HepG2 (cell line): ENCODE results near the gene STARD8. TPM values are rescaled to one million over a fixed set of nuclear protein-coding genes. Genes with fewer than 3 reads are reported as not detected.

Experiments
- ATAC-seq: fragments of 200-7000 bp; cut with Tn5 transposase; 3 replicates; pipeline ENCODE4 v1.9.1; 2020; ENCODE audit warnings: mild to moderate bottlenecking, moderate library complexity
- BruUV-seq: library from RNA; stranded (reverse); fragments of 400-500 nt; replicated peaks from 2 replicates; lab custom pipeline; 2021; lab: Mats Ljungman, UMichigan
- CTCF ChIA-PET: fragments of 300-600 bp; formaldehyde crosslinking; extraction: SDS; loops from one replicate; lab custom pipeline; 2021; ENCODE audit warnings: low total read pairs, inconsistent platforms, low intra/inter-chr PET ratio; lab: Yijun Ruan, JAX
- POLR2A ChIA-PET: fragments of 350-600 bp; sonication (Branson Sonifier 250); formaldehyde crosslinking; loops from one replicate; lab custom pipeline; 2020; ENCODE audit warnings: antibody characterized with exemption, inconsistent platforms; lab: Yijun Ruan, JAX
- DNase-seq: peaks from one replicate; pipeline ENCODE4 v3.0.0-alpha.2; 2015; ENCODE audit warnings: low spot score
- FAIRE-seq: peaks from 3 replicates; lab custom pipeline; 2011; peaks lifted over from hg19 to GRCh38; lab: Jason Lieb, UNC
- H2AFZ ChIP-seq: one replicate; pipeline ENCODE4 v1.6.1; 2011; ENCODE audit warnings: low read length, inconsistent platforms
- H3K27ac ChIP-seq: fragments of 300-600 bp; 3 replicates; pipeline ENCODE4 v1.8.0; 2011; ENCODE audit warnings: mixed run types, mild to moderate bottlenecking, mixed read lengths, low read length, inconsistent platforms; ENCODE audit not compliant: insufficient read depth; ENCODE audit errors: extremely low read length
- H3K27me3 ChIP-seq, 2 experiments: fragments of 200-600 bp in 1 of 2; 2 replicates in 1 of 2; 3 replicates in 1 of 2; pipeline versions ENCODE4 v1.6.0 to v1.8.0; 2011; ENCODE audit warnings: low read length in 2 of 2, mild to moderate bottlenecking in 2 of 2, moderate library complexity in 2 of 2, inconsistent platforms in 1 of 2; ENCODE audit not compliant: insufficient read depth in 2 of 2, control insufficient read depth in 1 of 2
- H3K36me3 ChIP-seq, 2 experiments: fragments of 200-600 bp in 1 of 2; replicated peaks in 1 of 2; 2 replicates in 1 of 2; 3 replicates in 1 of 2; pipeline versions ENCODE4 v1.5.1 to v1.8.0; 2011; ENCODE audit warnings: low read length in 2 of 2, inconsistent platforms in 1 of 2; ENCODE audit not compliant: insufficient read depth in 2 of 2, control insufficient read depth in 1 of 2
- H3K4me1 ChIP-seq: 2 replicates; pipeline ENCODE4 v1.5.1; 2012; ENCODE audit warnings: low read length, inconsistent platforms; ENCODE audit not compliant: insufficient read depth
- H3K4me2 ChIP-seq: 2 replicates; pipeline ENCODE4 v1.6.0; 2011; ENCODE audit warnings: low read depth, low read length, inconsistent platforms
- H3K4me3 ChIP-seq, 3 experiments: fragments of 200-600 bp in 1 of 3; sonication (generic), shearing (Covaris generic) in 1 of 3; replicated peaks in 1 of 3; 2 replicates each; pipeline ENCODE4 v1.5.1; 2011 to 2016; ENCODE audit warnings: low read length in 3 of 3, inconsistent platforms in 2 of 3, low read depth in 2 of 3, mild to moderate bottlenecking in 2 of 3, control low read depth in 1 of 3, mixed read lengths in 1 of 3; ENCODE audit not compliant: insufficient read depth in 1 of 3
- H3K79me2 ChIP-seq: one replicate; pipeline ENCODE4 v1.6.1; 2011; ENCODE audit warnings: low read length, inconsistent platforms; ENCODE audit not compliant: insufficient read depth
- H3K9ac ChIP-seq: 2 replicates; pipeline ENCODE4 v1.6.0; 2011; ENCODE audit warnings: mild to moderate bottlenecking, low read depth, low read length, inconsistent platforms; ENCODE audit not compliant: insufficient read depth
- H3K9me3 ChIP-seq: 2 replicates; pipeline ENCODE4 v1.5.1; 2012; ENCODE audit warnings: mild to moderate bottlenecking, low read length
- H4K20me1 ChIP-seq: 2 replicates; pipeline ENCODE4 v1.6.0; 2011; ENCODE audit warnings: inconsistent platforms, mild to moderate bottlenecking, low read length, moderate library complexity; ENCODE audit not compliant: insufficient read depth
- CENPT ChIP-seq: sonication (generic); formaldehyde crosslinking; IDR thresholded peaks from 2 replicates; pipeline ENCODE4 v1.8.0; 2022; ENCODE audit warnings: low read depth, mild to moderate bottlenecking, moderate library complexity, missing genetic modification reagents
- ELF4 ChIP-seq: sonication (generic); formaldehyde crosslinking; IDR thresholded peaks from 2 replicates; pipeline ENCODE4 v1.5.0; 2020; ENCODE audit warnings: missing genetic modification reagents, mild to moderate bottlenecking, moderate library complexity, borderline replicate concordance
- HNRNPH1 ChIP-seq: fragments of 200-400 bp; formaldehyde crosslinking; optimal IDR thresholded peaks from 2 replicates; pipeline ENCODE3; 2017; ENCODE audit warnings: mild to moderate bottlenecking, low read depth, low read length
- HNRNPLL ChIP-seq: fragments of 200-400 bp; formaldehyde crosslinking; IDR thresholded peaks from 2 replicates; pipeline ENCODE4 v1.6.1; 2017; ENCODE audit warnings: mild to moderate bottlenecking, low read depth, low read length; ENCODE audit not compliant: poor library complexity, severe bottlenecking
- NFE2L1 ChIP-seq: sonication (generic); formaldehyde crosslinking; IDR thresholded peaks from 2 replicates; pipeline ENCODE4 v1.4.0; 2020; ENCODE audit warnings: missing genetic modification reagents, mild to moderate bottlenecking, borderline replicate concordance
- PTBP1 ChIP-seq: fragments of 200-400 bp; formaldehyde crosslinking; IDR thresholded peaks from 2 replicates; pipeline ENCODE4 v1.6.1; 2018; ENCODE audit warnings: low read length, low read depth; ENCODE audit not compliant: poor library complexity, severe bottlenecking
- RNF219 ChIP-seq: sonication (generic); formaldehyde crosslinking; IDR thresholded peaks from 2 replicates; pipeline ENCODE4 v1.5.0; 2020; ENCODE audit warnings: mild to moderate bottlenecking, missing genetic modification reagents
- SMARCC2 ChIP-seq: fragments of 450-650 bp; IDR thresholded peaks from 2 replicates; pipeline ENCODE4 v1.6.1; 2017; ENCODE audit warnings: antibody characterized with exemption, mild to moderate bottlenecking
- TFAP4 ChIP-seq: sonication (generic); IDR thresholded peaks from 2 replicates; pipeline ENCODE4 v1.6.1; 2016; ENCODE audit warnings: low read depth, borderline replicate concordance
- ZNF160 ChIP-seq: sonication (generic); formaldehyde crosslinking; IDR thresholded peaks from 2 replicates; pipeline ENCODE4 v1.8.0; 2022; ENCODE audit warnings: mild to moderate bottlenecking, inconsistent platforms, missing genetic modification reagents
- ZNF235 ChIP-seq: sonication (generic); formaldehyde crosslinking; IDR thresholded peaks from 2 replicates; pipeline ENCODE4 v1.8.1; 2023; ENCODE audit warnings: mild to moderate bottlenecking, missing genetic modification reagents, borderline replicate concordance
- ZNF343 ChIP-seq: sonication (generic); formaldehyde crosslinking; IDR thresholded peaks from 2 replicates; pipeline ENCODE4 v1.4.0; 2020; ENCODE audit warnings: mild to moderate bottlenecking, missing genetic modification reagents
- ZNF556 ChIP-seq: sonication (generic); formaldehyde crosslinking; IDR thresholded peaks from 2 replicates; pipeline ENCODE4 v1.4.0; 2020; ENCODE audit warnings: mild to moderate bottlenecking, missing genetic modification reagents, borderline replicate concordance
- WGBS: methylation state at CpG from one replicate; pipeline ENCODE4 v1.1.6; 2017; ENCODE audit warnings: low lambda C conversion rate; 5-methylcytosine and 5-hydroxymethylcytosine counted together
- in situ Hi-C: cut with HindIII; loops from 2 replicates; pipeline ENCODE4 v1.10.0; 2017; ENCODE audit warnings: low pct_unique_long_range_greater_than_20kb; ENCODE audit not compliant: extremely low pct_ligation_motif_present
- intact Hi-C: fragments of 100-400 bp; cut with micrococcal nuclease; formaldehyde crosslinking; loops from one replicate; pipeline ENCODE4 v1.10.0; 2022; ENCODE audit not compliant: unreplicated experiment
- polyA plus RNA-seq, 8 experiments: library from polyadenylated mRNA; depleted of rRNA in 3 of 8; stranded (reverse) in 7 of 8; unstranded in 1 of 8; fragments of >200 nt; fragmentation: Illumina TruSeq in 4 of 8; extraction: Trizol in 4 of 8; gene quantifications; 2 replicates each; pipeline versions ENCODE4 v1.2.1 to v1.2.3, GENCODE V29; 2011 to 2016; ENCODE audit warnings: low read depth in 4 of 8, missing spikeins in 1 of 8, mixed read lengths in 1 of 8; ENCODE audit not compliant: insufficient read depth in 1 of 8
- total RNA-seq, 5 experiments: library from RNA; depleted of rRNA; stranded (reverse); fragments of >200 nt; fragmentation: Illumina TruSeq; extraction: Trizol; gene quantifications; 2 replicates each; pipeline ENCODE4 v1.2.3, GENCODE V29; 2016; ENCODE audit warnings: low read depth in 1 of 5
- TF ChIP-seq, protein P1 (sequence below): sonication (generic); formaldehyde crosslinking; IDR thresholded peaks from 2 replicates; pipeline ENCODE4 v1.4.0; 2020; ENCODE audit warnings: missing genetic modification reagents
- TF ChIP-seq, protein P2 (sequence below): sonication (generic); formaldehyde crosslinking; IDR thresholded peaks from 2 replicates; pipeline ENCODE4 v1.5.0; 2020; ENCODE audit warnings: missing genetic modification reagents

Gene STARD8
- total and polyA plus RNA-seq, 2 of the 13 experiments (the other 11 are each of a cell fraction or from before 2014, with no cell fraction given) = 0.02 to 0.09 TPM

- Histone ChIP-seq H2AFZ (no peak overlapping the region), H3K27ac (no peak overlapping the region), H4K20me1 (no peaks in the 10 kb centered on the region), H3K27me3 (no peaks in the 10 kb centered on the region), H3K4me3 (no peak overlapping the region), H3K4me1 (no peaks in the 10 kb centered on the region), H3K79me2 (no peaks in the 10 kb centered on the region), H3K36me3 (no peaks in the 10 kb centered on the region), H3K9me3 (no peaks in the 10 kb centered on the region), H3K4me2 (no peak overlapping the region), H3K9ac (no peak overlapping the region)
- CTCF ChIA-PET = no interaction called here
- POLR2A ChIA-PET = no interaction called here
- no peak for DNase-seq
- in situ Hi-C loops = no loop called here
- FAIRE-seq = no peak
- WGBS = 6% methylated on average over 2 of the region's 2 CpGs
- no TSS peak for BruUV-seq
- intact Hi-C loops = no loop called here
- ATAC-seq = no peak
- TF ChIP-seq ZNF556 (CRISPR knock-in tag) = no peak
- TF ChIP-seq ZNF343 = no peak
- TF ChIP-seq NFE2L1 (CRISPR knock-in tag) = no peak
- TF ChIP-seq HNRNPH1 = no peak
- no peak for TF ChIP-seq ELF4 (CRISPR knock-in tag)
- TF ChIP-seq, protein P1, sequence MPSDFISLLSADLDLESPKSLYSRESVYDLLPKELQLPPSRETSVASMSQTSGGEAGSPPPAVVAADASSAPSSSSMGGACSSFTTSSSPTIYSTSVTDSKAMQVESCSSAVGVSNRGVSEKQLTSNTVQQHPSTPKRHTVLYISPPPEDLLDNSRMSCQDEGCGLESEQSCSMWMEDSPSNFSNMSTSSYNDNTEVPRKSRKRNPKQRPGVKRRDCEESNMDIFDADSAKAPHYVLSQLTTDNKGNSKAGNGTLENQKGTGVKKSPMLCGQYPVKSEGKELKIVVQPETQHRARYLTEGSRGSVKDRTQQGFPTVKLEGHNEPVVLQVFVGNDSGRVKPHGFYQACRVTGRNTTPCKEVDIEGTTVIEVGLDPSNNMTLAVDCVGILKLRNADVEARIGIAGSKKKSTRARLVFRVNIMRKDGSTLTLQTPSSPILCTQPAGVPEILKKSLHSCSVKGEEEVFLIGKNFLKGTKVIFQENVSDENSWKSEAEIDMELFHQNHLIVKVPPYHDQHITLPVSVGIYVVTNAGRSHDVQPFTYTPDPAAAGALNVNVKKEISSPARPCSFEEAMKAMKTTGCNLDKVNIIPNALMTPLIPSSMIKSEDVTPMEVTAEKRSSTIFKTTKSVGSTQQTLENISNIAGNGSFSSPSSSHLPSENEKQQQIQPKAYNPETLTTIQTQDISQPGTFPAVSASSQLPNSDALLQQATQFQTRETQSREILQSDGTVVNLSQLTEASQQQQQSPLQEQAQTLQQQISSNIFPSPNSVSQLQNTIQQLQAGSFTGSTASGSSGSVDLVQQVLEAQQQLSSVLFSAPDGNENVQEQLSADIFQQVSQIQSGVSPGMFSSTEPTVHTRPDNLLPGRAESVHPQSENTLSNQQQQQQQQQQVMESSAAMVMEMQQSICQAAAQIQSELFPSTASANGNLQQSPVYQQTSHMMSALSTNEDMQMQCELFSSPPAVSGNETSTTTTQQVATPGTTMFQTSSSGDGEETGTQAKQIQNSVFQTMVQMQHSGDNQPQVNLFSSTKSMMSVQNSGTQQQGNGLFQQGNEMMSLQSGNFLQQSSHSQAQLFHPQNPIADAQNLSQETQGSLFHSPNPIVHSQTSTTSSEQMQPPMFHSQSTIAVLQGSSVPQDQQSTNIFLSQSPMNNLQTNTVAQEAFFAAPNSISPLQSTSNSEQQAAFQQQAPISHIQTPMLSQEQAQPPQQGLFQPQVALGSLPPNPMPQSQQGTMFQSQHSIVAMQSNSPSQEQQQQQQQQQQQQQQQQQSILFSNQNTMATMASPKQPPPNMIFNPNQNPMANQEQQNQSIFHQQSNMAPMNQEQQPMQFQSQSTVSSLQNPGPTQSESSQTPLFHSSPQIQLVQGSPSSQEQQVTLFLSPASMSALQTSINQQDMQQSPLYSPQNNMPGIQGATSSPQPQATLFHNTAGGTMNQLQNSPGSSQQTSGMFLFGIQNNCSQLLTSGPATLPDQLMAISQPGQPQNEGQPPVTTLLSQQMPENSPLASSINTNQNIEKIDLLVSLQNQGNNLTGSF (CRISPR knock-in tag) = no peak
- no peak for TF ChIP-seq SMARCC2
- TF ChIP-seq, protein P2, sequence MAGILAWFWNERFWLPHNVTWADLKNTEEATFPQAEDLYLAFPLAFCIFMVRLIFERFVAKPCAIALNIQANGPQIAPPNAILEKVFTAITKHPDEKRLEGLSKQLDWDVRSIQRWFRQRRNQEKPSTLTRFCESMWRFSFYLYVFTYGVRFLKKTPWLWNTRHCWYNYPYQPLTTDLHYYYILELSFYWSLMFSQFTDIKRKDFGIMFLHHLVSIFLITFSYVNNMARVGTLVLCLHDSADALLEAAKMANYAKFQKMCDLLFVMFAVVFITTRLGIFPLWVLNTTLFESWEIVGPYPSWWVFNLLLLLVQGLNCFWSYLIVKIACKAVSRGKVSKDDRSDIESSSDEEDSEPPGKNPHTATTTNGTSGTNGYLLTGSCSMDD (CRISPR knock-in tag) = no peak
- no peak for TF ChIP-seq TFAP4
- no peak for TF ChIP-seq PTBP1
- no peak for TF ChIP-seq ZNF235
- no peak for TF ChIP-seq CENPT (CRISPR knock-in tag)
- TF ChIP-seq HNRNPLL = no peak
- no peak for TF ChIP-seq ZNF160
- TF ChIP-seq RNF219 (CRISPR knock-in tag) = no peak
Observed at GRCh38 chrX:68684919-68685304, 37.4 kb downstream of the STARD8 start.
